Measurements from ENCODE around the gene FEM1B.

FEM1B gene

GRCh38 chr15:68314563-68314962 lies 37.0 kb downstream of the FEM1B start:
- TF ChIP-seq GATA2 (IDR thresholded peaks at IDR 0.05; ENCODE audit: low read depth, low read length) (no peak), GATA3 (IDR thresholded peaks at IDR 0.05; ENCODE audit: low read depth, low read length) (no peak)

- TF ChIP-seq GATA3 (IDR thresholded peaks at IDR 0.05; ENCODE audit: low read depth, low read length) (no peak), GATA2 (IDR thresholded peaks at IDR 0.05; ENCODE audit: low read depth, low read length) (no peak)
These were observed 37.5 kb downstream of the FEM1B start for GRCh38 chr15:68315035-68315434.

DNA sequence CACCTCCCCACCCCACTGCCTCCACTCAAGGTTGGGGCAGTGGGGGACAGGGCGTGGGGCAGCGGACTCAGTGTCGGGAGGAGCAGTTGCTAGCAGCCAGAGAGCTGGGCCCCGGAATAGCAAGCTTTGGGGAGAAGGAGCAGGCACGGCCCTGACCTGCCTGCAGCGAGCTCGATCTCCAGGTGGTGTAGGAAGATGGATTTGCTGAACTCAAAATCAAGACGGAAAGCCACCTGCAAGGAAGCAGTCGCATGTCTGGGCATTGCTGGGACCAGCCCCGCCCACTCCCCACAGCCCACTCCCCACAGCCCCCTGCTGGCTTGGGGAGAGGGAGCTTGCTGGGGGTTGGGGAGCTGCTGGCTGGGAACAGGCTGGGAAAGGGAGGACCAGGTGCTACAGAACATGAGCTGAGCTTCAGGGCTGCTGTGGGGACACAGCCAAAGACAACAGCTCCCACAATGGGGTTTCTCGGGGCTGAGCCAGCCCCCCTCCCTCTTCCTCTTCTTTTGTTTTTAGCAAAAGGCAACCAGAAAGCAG lies 38.0 kb downstream of the FEM1B start:
- TF ChIP-seq GATA3 (IDR thresholded peaks at IDR 0.05; ENCODE audit: low read depth, low read length) = no peak
- no peak for TF ChIP-seq GATA2 (IDR thresholded peaks at IDR 0.05; ENCODE audit: low read depth, low read length)

DNA sequence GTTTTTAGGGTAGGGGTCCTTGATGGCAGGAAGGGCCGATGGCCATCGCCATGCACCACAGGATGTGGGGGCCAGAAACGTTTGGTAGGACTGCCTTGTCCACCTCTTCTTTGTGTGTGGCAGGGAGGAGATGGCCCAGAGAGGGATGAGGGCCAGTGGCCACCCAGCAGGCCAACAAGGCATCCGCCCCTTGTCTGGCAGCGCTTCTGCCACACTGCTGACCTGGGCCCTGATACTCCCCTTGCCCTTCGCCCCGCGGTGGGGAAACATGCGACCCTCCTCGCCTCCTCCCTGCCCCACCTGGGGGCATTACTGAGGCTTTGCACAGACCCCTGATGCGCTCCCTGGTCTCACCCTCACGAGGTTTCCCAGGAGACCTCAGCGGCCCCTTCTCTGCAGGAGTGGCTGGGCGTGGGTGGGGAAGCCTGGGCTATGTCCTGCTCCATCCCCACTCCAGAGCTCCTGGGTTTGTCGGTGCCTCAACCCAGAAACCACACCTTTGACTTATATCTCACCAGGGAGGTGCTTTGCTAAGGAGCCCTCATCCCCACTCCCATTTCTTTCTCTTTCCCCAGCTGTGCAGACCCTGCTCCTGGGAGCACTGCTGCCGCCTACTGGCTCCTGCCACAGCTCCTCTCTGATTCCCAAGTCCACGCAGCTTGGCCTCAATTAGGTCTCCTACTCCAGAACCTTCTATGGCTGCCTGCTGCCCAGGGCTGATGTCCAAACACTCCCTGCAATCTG lies 38.7 kb downstream of the FEM1B start:
- no peak for TF ChIP-seq GATA3 (IDR thresholded peaks at IDR 0.05; ENCODE audit: low read depth, low read length)
- no peak for TF ChIP-seq GATA2 (IDR thresholded peaks at IDR 0.05; ENCODE audit: low read depth, low read length)

DNA sequence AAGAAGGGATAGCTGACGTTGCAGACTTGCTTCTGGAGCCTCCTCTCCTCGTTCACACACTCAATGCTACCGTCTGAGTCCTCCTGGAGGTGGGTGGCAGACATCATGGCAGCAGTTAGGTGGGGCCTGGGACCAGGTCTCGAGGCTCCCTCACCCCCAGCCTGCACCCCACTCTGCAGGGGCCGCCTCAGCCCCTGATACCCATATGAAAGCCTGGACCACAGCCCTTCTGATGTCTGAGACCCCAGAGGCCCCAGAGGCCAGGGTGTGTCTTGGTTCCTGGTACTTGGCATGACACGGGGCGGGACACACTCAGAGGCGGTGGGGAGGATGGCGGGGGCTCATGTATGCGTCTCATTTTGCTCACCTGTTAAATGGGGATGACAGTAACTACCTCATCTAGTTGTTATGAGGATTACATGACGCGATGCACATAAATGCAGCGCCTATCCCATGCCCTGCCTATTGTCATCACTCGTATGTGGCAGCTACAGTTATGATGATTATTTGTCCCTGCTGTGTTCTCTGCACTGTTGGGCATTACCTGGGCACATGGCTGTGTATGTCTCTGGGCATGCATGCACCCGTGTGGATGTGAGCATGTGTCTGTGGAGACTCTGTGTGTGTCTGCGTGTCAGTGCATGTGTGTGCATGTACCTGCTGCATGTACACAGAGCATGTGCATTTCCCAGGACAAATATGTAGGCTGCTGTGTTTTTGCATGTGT lies 39.9 kb downstream of the FEM1B start:
- no peak for TF ChIP-seq GATA2 (IDR thresholded peaks at IDR 0.05; ENCODE audit: low read depth, low read length)
- no peak for TF ChIP-seq GATA3 (IDR thresholded peaks at IDR 0.05; ENCODE audit: low read depth, low read length)

DNA sequence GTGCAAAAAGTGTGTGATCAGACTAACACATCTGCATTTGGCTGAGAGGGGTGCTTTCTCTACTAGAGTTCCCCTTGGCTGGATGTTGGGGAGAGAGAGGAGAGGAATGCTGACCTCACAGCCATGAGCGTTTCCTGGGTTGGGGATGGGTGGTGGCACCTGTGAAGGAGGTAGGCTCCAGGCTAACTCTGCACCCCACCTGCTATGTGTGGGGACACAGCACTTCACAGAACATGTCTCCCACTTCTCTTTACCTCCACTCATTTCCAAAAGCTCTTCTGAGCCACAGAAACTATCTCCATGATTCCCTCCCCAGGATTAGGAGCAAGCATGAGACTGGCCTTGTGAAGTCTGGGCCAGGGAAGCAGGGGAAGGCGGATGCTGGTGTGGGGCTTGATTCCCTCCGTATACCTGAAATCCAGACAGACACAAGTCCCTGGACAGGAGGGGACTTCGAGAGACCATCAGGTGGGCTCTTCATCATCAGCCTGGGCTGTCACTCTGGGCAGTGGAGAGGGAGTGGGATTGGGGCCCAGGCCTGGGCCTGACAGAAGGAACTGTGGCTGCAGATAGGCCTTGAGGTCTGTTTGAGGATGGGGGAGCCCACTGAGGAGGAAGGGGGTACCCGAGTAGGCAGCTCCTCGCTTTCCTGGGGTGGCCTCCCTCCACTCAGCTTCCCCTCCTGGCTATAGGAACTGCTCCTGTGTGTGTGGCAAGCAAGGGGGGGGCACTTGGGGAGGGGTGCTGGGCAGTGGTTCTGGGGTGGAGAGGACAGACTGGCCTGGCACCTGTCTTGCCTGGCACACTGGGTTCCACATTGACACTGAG lies 40.7 kb downstream of the FEM1B start:
- no peak for TF ChIP-seq GATA3 (IDR thresholded peaks at IDR 0.05; ENCODE audit: low read depth, low read length)

DNA sequence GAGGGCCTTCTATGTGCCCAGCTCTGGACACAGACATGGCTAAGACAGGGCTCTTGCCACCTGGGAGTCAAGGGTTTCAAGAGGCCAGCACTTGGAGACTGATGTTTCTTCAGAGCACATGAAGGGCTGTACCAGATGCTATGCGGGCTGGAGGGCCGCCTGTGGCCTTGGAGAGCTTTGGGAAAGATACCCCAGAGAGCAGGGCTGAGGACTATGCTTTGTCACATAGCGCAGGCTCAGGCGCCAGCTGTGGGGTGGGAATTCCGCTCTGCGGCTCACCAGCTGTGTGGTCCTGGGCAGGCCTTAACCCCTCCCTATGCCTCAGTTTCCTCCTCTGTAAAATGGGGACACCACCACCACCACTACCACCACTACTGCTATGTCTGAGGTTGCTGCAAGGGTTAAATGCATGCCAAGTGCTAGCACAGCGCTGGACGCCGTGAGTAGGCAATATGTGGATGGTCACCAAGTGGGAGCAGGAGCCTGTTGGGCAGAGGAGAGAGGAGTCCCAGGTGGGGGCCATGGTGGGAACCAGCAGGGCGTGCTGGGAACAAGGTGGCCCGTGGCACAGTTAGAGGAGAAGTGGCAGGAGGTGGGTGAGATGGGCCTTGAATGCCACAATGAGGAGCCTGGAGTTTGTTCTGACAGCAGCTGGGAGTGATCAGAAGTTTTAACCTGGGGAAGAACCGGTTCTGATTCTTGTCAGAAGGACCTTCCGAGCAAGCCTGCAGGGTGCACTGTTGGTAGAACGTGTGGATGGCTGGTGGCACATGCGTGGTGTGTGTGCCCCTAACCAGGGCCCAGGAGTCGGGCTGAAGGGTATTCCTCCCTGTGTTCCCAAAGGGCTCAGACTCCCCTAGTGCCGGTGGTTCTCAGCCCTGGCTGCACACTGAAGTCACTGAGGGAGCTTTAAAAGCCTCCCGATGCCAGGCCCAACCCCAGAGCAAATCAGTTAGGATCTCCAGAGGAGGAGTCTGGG lies 41.7 kb downstream of the FEM1B start:
- TF ChIP-seq GATA3 (IDR thresholded peaks at IDR 0.05; ENCODE audit: low read depth, low read length) = no peak
- no peak for TF ChIP-seq GATA2 (IDR thresholded peaks at IDR 0.05; ENCODE audit: low read depth, low read length)

GRCh38 chr15:68319997-68320396 lies 42.5 kb downstream of the FEM1B start:
- TF ChIP-seq GATA3 (IDR thresholded peaks at IDR 0.05; ENCODE audit: low read depth, low read length) (no peak), GATA2 (IDR thresholded peaks at IDR 0.05; ENCODE audit: low read depth, low read length) (no peak)

- TF ChIP-seq GATA3 (IDR thresholded peaks at IDR 0.05; ENCODE audit: low read depth, low read length) = no peak
- no peak for TF ChIP-seq GATA2 (IDR thresholded peaks at IDR 0.05; ENCODE audit: low read depth, low read length)
These were observed 43.7 kb downstream of the FEM1B start for GRCh38 chr15:68321229-68321628.

- no peak for TF ChIP-seq GATA2 (IDR thresholded peaks at IDR 0.05; ENCODE audit: low read depth, low read length)
- no peak for TF ChIP-seq GATA3 (IDR thresholded peaks at IDR 0.05; ENCODE audit: low read depth, low read length)
These were observed 45.3 kb downstream of the FEM1B start for GRCh38 chr15:68322796-68323195.

DNA sequence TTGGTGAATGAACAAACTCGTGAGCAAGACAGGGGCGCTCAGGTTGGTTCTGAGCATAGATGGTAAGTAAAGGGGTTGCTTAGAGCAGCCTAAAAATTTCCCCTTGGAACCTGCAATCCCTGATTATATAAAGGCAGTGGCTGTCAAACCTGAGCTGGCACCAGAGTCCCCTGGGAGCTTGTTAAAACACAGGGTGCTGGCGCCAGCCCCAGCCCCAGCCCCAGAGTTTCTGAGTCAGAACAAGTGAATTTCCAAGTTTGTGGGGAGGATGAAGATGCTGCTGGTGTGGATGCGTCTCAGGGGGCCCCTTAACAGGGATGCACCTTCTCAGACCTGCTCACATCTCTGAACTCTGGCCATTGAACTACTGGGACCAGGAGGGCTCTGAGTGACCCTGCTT lies 48.2 kb downstream of the FEM1B start:
- TF ChIP-seq GATA2 (IDR thresholded peaks at IDR 0.05; ENCODE audit: low read depth, low read length) (no peak), GATA3 (IDR thresholded peaks at IDR 0.05; ENCODE audit: low read depth, low read length) (no peak)

DNA sequence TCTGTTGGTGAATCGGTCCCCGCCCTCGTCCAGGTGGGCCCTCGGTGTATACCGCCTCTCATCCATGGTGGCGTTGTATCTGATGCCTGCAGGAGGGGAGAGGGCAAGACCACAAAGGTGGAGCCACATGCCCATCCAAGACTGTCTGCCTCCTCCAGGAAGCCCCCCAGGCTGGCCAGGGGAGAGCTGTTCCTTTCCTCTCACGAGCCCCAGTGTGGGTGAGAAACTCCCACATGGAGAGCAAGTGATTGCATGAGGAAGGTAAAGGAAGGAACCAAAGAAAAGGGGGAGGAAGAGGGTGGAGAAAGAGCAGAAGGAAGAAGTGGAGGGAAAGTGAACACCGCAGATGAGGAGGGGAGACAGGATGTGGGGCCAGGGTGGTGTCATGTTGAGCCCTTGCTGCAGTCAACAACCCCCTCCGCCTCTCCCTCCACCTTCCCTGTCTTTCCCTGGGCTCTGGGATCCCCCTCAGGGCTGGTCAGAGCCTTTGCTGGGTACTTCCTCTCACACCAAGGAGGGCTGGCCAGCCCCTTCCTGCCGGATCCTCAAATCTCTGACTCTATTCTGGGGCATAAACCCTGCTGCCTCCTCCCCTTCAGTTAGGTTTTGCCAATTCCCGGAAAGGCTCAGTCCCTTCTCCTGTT lies 49.3 kb downstream of the FEM1B start:
- TF ChIP-seq GATA2 (IDR thresholded peaks at IDR 0.05; ENCODE audit: low read depth, low read length) (no peak), GATA3 (IDR thresholded peaks at IDR 0.05; ENCODE audit: low read depth, low read length) (no peak)

- TF ChIP-seq GATA3 (IDR thresholded peaks at IDR 0.05; ENCODE audit: low read depth, low read length) (no peak), GATA2 (IDR thresholded peaks at IDR 0.05; ENCODE audit: low read depth, low read length) (no peak)
These were observed 50.9 kb downstream of the FEM1B start for GRCh38 chr15:68328443-68328842.
